Cardiac muscle cell (in vitro differentiated cells and primary cell): ENCODE measurements around the gene ABHD3. TPM values are rescaled to one million over a fixed set of nuclear protein-coding genes. Genes with fewer than 3 reads are reported as not detected.
A peak's percentile ranks its signal among the peaks of the same experiment; 100 is the strongest.

Source experiments
- DNase-seq, 2 donors: peaks; one replicate each; pipeline versions ENCODE4 v3.0.0 to v3.0.0-alpha.2; 2010 to 2017; ENCODE audit warnings: low read depth in 1 of 2, low spot score in 1 of 2
- H3K27ac ChIP-seq: fragments of 200-600 bp; sonication (generic); 2 replicates; pipeline ENCODE4 v1.5.1; 2016
- H3K27me3 ChIP-seq: fragments of 200-600 bp; sonication (generic); 2 replicates; pipeline ENCODE4 v1.6.0; 2016; ENCODE audit warnings: control low read depth
- H3K36me3 ChIP-seq: fragments of 200-600 bp; sonication (generic); 2 replicates; pipeline ENCODE4 v1.5.1; 2016; ENCODE audit warnings: control low read depth
- H3K4me1 ChIP-seq: fragments of 200-600 bp; sonication (generic); 2 replicates; pipeline ENCODE4 v1.8.1; 2017; ENCODE audit warnings: low read depth, mild to moderate bottlenecking, mixed run types
- H3K4me3 ChIP-seq: fragments of 200-600 bp; sonication (generic); 2 replicates; pipeline ENCODE4 v1.5.1; 2016; ENCODE audit warnings: mild to moderate bottlenecking
- H3K9me3 ChIP-seq: fragments of 200-600 bp; sonication (generic); 2 replicates; pipeline ENCODE4 v1.5.1; 2017; ENCODE audit warnings: low read depth, mild to moderate bottlenecking, control low read depth
- CTCF ChIP-seq: IDR thresholded peaks from 2 replicates; pipeline ENCODE4 v1.5.1; 2012; ENCODE audit warnings: low read depth, mild to moderate bottlenecking, low read length
- polyA plus RNA-seq: library from polyadenylated mRNA; unstranded; fragments of >200 nt; fragmentation: Nextera tagmentation; extraction: Ambion mirVana; gene quantifications from 2 replicates; pipeline ENCODE4 v1.2.1, GENCODE V29; 2016
- total RNA-seq: library from RNA; depleted of rRNA; stranded (reverse); fragments of >200 nt; gene quantifications from 2 replicates; pipeline ENCODE4 v1.2.3, GENCODE V29; 2016

The ABHD3 gene
- total and polyA plus RNA-seq, 2 experiments from 2014 or later: 5.2 to 10.9 TPM

GRCh38 chr18:21663578-21663977 lies 41.0 kb downstream of the ABHD3 start:
- no peaks in the 10 kb centered on the region for H3K27me3 ChIP-seq
- H3K9me3 ChIP-seq: no peaks in the 10 kb centered on the region
- H3K27ac ChIP-seq: no peak overlapping the region
- H3K36me3 ChIP-seq: no peaks in the 10 kb centered on the region
- no peaks in the 10 kb centered on the region for H3K4me1 ChIP-seq
- no peak overlapping the region for H3K4me3 ChIP-seq
- peak in 1 of 2 donors; percentile 10 for DNase-seq
- TF ChIP-seq CTCF: no peak

GRCh38 chr18:21662581-21662980 lies 42.0 kb downstream of the ABHD3 start:
- H3K4me3 ChIP-seq: no peak overlapping the region
- no peaks in the 10 kb centered on the region for H3K4me1 ChIP-seq
- no peak for TF ChIP-seq CTCF
- no peak overlapping the region for H3K27ac ChIP-seq
- no peaks in the 10 kb centered on the region for H3K27me3 ChIP-seq
- no peak for DNase-seq
- no peaks in the 10 kb centered on the region for H3K9me3 ChIP-seq
- no peaks in the 10 kb centered on the region for H3K36me3 ChIP-seq

- H3K4me3 ChIP-seq: no peak overlapping the region
- H3K27me3 ChIP-seq: no peaks in the 10 kb centered on the region
- H3K36me3 ChIP-seq: no peaks in the 10 kb centered on the region
- no peak for TF ChIP-seq CTCF
- no peak overlapping the region for H3K27ac ChIP-seq
- no peak for DNase-seq
- H3K4me1 ChIP-seq: no peaks in the 10 kb centered on the region
- H3K9me3 ChIP-seq: no peaks in the 10 kb centered on the region
These were observed 44.5 kb downstream of the ABHD3 start for GRCh38 chr18:21660078-21660477.

GRCh38 chr18:21656402-21656801 lies 48.2 kb downstream of the ABHD3 start:
- no peaks in the 10 kb centered on the region for H3K9me3 ChIP-seq
- peak in 1 of 2 donors; percentile 55 for DNase-seq
- H3K4me3 ChIP-seq: no peak overlapping the region
- TF ChIP-seq CTCF: no peak
- H3K27me3 ChIP-seq: no peaks in the 10 kb centered on the region
- no peaks in the 10 kb centered on the region for H3K36me3 ChIP-seq
- no peak overlapping the region for H3K27ac ChIP-seq
- no peaks in the 10 kb centered on the region for H3K4me1 ChIP-seq

GRCh38 chr18:21653361-21653760 lies 51.2 kb downstream of the ABHD3 start:
- DNase-seq: no peak
- no peak for TF ChIP-seq CTCF

GRCh38 chr18:21652073-21652472 lies 52.5 kb downstream of the ABHD3 start:
- Histone ChIP-seq H3K4me1 (no peaks in the 10 kb centered on the region), H3K9me3 (no peaks in the 10 kb centered on the region), H3K36me3 (no peaks in the 10 kb centered on the region), H3K4me3 (no peak overlapping the region), H3K27ac (no peak overlapping the region), H3K27me3 (no peaks in the 10 kb centered on the region)
- TF ChIP-seq CTCF: no peak
- no peak for DNase-seq

More at GRCh38 chr18:21653361-21653760, 51.2 kb downstream of the ABHD3 start:
- Histone ChIP-seq H3K9me3 (no peaks in the 10 kb centered on the region), H3K27me3 (no peaks in the 10 kb centered on the region), H3K4me1 (no peaks in the 10 kb centered on the region), H3K27ac (no peak overlapping the region), H3K36me3 (no peaks in the 10 kb centered on the region), H3K4me3 (no peak overlapping the region)
